ENCODE results near the gene GP5.

GRCh38 chr3:194376241-194376560 lies 22.9 kb downstream of the GP5 start:
- TF ChIP-seq POLR2AphosphoS5 (IDR thresholded peaks at IDR 0.05; ENCODE audit: borderline replicate concordance, low read depth, low read length) (no peak), EZH2 (IDR thresholded peaks at IDR 0.05) (no peak)

All from SK-N-MC (cell line).